Measurements from ENCODE around the gene NPHS2.

NPHS2 gene

GRCh38 chr1:179587336-179587735 is 11.6 kb upstream of the NPHS2 start:
- Histone ChIP-seq H3K4me1 (ENCODE audit: control insufficient read depth, insufficient read depth, low read length) (no peaks in the 10 kb centered on the region), H3K27me3 (ENCODE audit: control insufficient read depth in 1 of 2, insufficient read depth in 2 of 2, low read length in 2 of 2) (peaks cover 21 to 26% of the 10 kb centered on the region in 2 donors), H3K27ac (ENCODE audit: low read length) (no peak overlapping the region), H3K4me3 (ENCODE audit: low read length in 2 of 2) (no peak overlapping the region), H3K9me3 (ENCODE audit: control insufficient read depth in 2 of 2, low read length in 2 of 2) (no peaks in the 10 kb centered on the region), H3K9ac (ENCODE audit: low read length in 2 of 2) (no peak overlapping the region), H3K36me3 (ENCODE audit: control insufficient read depth in 2 of 2, insufficient read depth in 2 of 2, low read length in 2 of 2) (no peaks in the 10 kb centered on the region)

- Histone ChIP-seq H3K9ac (ENCODE audit: low read length in 2 of 2) (no peak overlapping the region), H3K27ac (ENCODE audit: low read length) (no peak overlapping the region)
These were observed 10.5 kb upstream of the NPHS2 start for GRCh38 chr1:179586107-179586823.

GRCh38 chr1:179583771-179584320 is 8.1 kb upstream of the NPHS2 start:
- H3K4me3 ChIP-seq (ENCODE audit: low read length in 2 of 2): no peak overlapping the region
- no peaks in the 10 kb centered on the region for H3K36me3 ChIP-seq (ENCODE audit: control insufficient read depth in 2 of 2, insufficient read depth in 2 of 2, low read length in 2 of 2)
- H3K4me1 ChIP-seq (ENCODE audit: control insufficient read depth, insufficient read depth, low read length): no peaks in the 10 kb centered on the region
- H3K27me3 ChIP-seq (ENCODE audit: control insufficient read depth in 1 of 2, insufficient read depth in 2 of 2, low read length in 2 of 2): peaks cover 10 to 20% of the 10 kb centered on the region in 2 donors
- no peak overlapping the region for H3K27ac ChIP-seq (ENCODE audit: low read length)
- H3K9me3 ChIP-seq (ENCODE audit: control insufficient read depth in 2 of 2, low read length in 2 of 2): no peaks in the 10 kb centered on the region
- H3K9ac ChIP-seq (ENCODE audit: low read length in 2 of 2): no peak overlapping the region

More at GRCh38 chr1:179586107-179586823, 10.5 kb upstream of the NPHS2 start:
- peaks cover 14 to 24% of the 10 kb centered on the region in 2 donors for H3K27me3 ChIP-seq (ENCODE audit: control insufficient read depth in 1 of 2, insufficient read depth in 2 of 2, low read length in 2 of 2)
- no peaks in the 10 kb centered on the region for H3K9me3 ChIP-seq (ENCODE audit: control insufficient read depth in 2 of 2, low read length in 2 of 2)
- H3K36me3 ChIP-seq (ENCODE audit: control insufficient read depth in 2 of 2, insufficient read depth in 2 of 2, low read length in 2 of 2): no peaks in the 10 kb centered on the region
- peak overlapping the region; percentile 23 to 64 for H3K4me3 ChIP-seq (ENCODE audit: low read length in 2 of 2)
- no peaks in the 10 kb centered on the region for H3K4me1 ChIP-seq (ENCODE audit: control insufficient read depth, insufficient read depth, low read length)

- Histone ChIP-seq H3K4me1 (ENCODE audit: control insufficient read depth, insufficient read depth, low read length) (no peaks in the 10 kb centered on the region), H3K9me3 (ENCODE audit: control insufficient read depth in 2 of 2, low read length in 2 of 2) (no peaks in the 10 kb centered on the region), H3K4me3 (ENCODE audit: low read length in 2 of 2) (no peak overlapping the region), H3K36me3 (ENCODE audit: control insufficient read depth in 2 of 2, insufficient read depth in 2 of 2, low read length in 2 of 2) (no peaks in the 10 kb centered on the region), H3K27me3 (ENCODE audit: control insufficient read depth in 1 of 2, insufficient read depth in 2 of 2, low read length in 2 of 2) (peaks cover 15 to 37% of the 10 kb centered on the region in 2 donors), H3K9ac (ENCODE audit: low read length in 2 of 2) (no peak overlapping the region), H3K27ac (ENCODE audit: low read length) (no peak overlapping the region)
These were observed 761 bp upstream of the NPHS2 start for GRCh38 chr1:179576509-179576908.

- Histone ChIP-seq H3K9me3 (ENCODE audit: control insufficient read depth in 2 of 2, low read length in 2 of 2) (no peaks in the 10 kb centered on the region), H3K27me3 (ENCODE audit: control insufficient read depth in 1 of 2, insufficient read depth in 2 of 2, low read length in 2 of 2) (peaks cover 0 to 2% of the 10 kb centered on the region in 2 donors), H3K4me1 (ENCODE audit: control insufficient read depth, insufficient read depth, low read length) (no peaks in the 10 kb centered on the region), H3K36me3 (ENCODE audit: control insufficient read depth in 2 of 2, insufficient read depth in 2 of 2, low read length in 2 of 2) (no peaks in the 10 kb centered on the region), H3K4me3 (ENCODE audit: low read length in 2 of 2) (no peak overlapping the region), H3K9ac (ENCODE audit: low read length in 2 of 2) (no peak overlapping the region), H3K27ac (ENCODE audit: low read length) (no peak overlapping the region)
These were observed 17.7 kb downstream of the NPHS2 start for GRCh38 chr1:179558078-179558477.

- Histone ChIP-seq H3K9me3 (ENCODE audit: control insufficient read depth in 2 of 2, low read length in 2 of 2) (no peaks in the 10 kb centered on the region), H3K27ac (ENCODE audit: low read length) (no peak overlapping the region), H3K27me3 (ENCODE audit: control insufficient read depth in 1 of 2, insufficient read depth in 2 of 2, low read length in 2 of 2) (no peaks in the 10 kb centered on the region), H3K4me1 (ENCODE audit: control insufficient read depth, insufficient read depth, low read length) (no peaks in the 10 kb centered on the region), H3K9ac (ENCODE audit: low read length in 2 of 2) (no peak overlapping the region), H3K36me3 (ENCODE audit: control insufficient read depth in 2 of 2, insufficient read depth in 2 of 2, low read length in 2 of 2) (no peaks in the 10 kb centered on the region), H3K4me3 (ENCODE audit: low read length in 2 of 2) (no peak overlapping the region)
These were observed 21.3 kb downstream of the NPHS2 start for GRCh38 chr1:179554427-179554826.

- Histone ChIP-seq H3K9ac (ENCODE audit: low read length in 2 of 2) (no peak overlapping the region), H3K27me3 (ENCODE audit: control insufficient read depth in 1 of 2, insufficient read depth in 2 of 2, low read length in 2 of 2) (no peaks in the 10 kb centered on the region), H3K4me1 (ENCODE audit: control insufficient read depth, insufficient read depth, low read length) (no peaks in the 10 kb centered on the region), H3K36me3 (ENCODE audit: control insufficient read depth in 2 of 2, insufficient read depth in 2 of 2, low read length in 2 of 2) (no peaks in the 10 kb centered on the region), H3K9me3 (ENCODE audit: control insufficient read depth in 2 of 2, low read length in 2 of 2) (no peaks in the 10 kb centered on the region), H3K4me3 (ENCODE audit: low read length in 2 of 2) (no peak overlapping the region), H3K27ac (ENCODE audit: low read length) (no peak overlapping the region)
These were observed 24.7 kb downstream of the NPHS2 start for GRCh38 chr1:179550746-179551682.

GRCh38 chr1:179549368-179549700 is 26.4 kb downstream of the NPHS2 start:
- Histone ChIP-seq H3K9ac (ENCODE audit: low read length in 2 of 2) (no peak overlapping the region), H3K4me3 (ENCODE audit: low read length in 2 of 2) (no peak overlapping the region), H3K36me3 (ENCODE audit: control insufficient read depth in 2 of 2, insufficient read depth in 2 of 2, low read length in 2 of 2) (no peaks in the 10 kb centered on the region), H3K27me3 (ENCODE audit: control insufficient read depth in 1 of 2, insufficient read depth in 2 of 2, low read length in 2 of 2) (no peaks in the 10 kb centered on the region), H3K27ac (ENCODE audit: low read length) (no peak overlapping the region), H3K4me1 (ENCODE audit: control insufficient read depth, insufficient read depth, low read length) (no peaks in the 10 kb centered on the region), H3K9me3 (ENCODE audit: control insufficient read depth in 2 of 2, low read length in 2 of 2) (no peaks in the 10 kb centered on the region)

GRCh38 chr1:179548666-179549367 is 26.9 kb downstream of the NPHS2 start:
- no peak overlapping the region for H3K9ac ChIP-seq (ENCODE audit: low read length in 2 of 2)
- H3K4me3 ChIP-seq (ENCODE audit: low read length in 2 of 2): no peak overlapping the region
- no peaks in the 10 kb centered on the region for H3K4me1 ChIP-seq (ENCODE audit: control insufficient read depth, insufficient read depth, low read length)
- H3K36me3 ChIP-seq (ENCODE audit: control insufficient read depth in 2 of 2, insufficient read depth in 2 of 2, low read length in 2 of 2): no peaks in the 10 kb centered on the region
- no peak overlapping the region for H3K27ac ChIP-seq (ENCODE audit: low read length)
- H3K9me3 ChIP-seq (ENCODE audit: control insufficient read depth in 2 of 2, low read length in 2 of 2): no peaks in the 10 kb centered on the region
- no peaks in the 10 kb centered on the region for H3K27me3 ChIP-seq (ENCODE audit: control insufficient read depth in 1 of 2, insufficient read depth in 2 of 2, low read length in 2 of 2)

GRCh38 chr1:179547021-179547535 is 28.7 kb downstream of the NPHS2 start:
- H3K27ac ChIP-seq (ENCODE audit: low read length): no peak overlapping the region
- H3K27me3 ChIP-seq (ENCODE audit: control insufficient read depth in 1 of 2, insufficient read depth in 2 of 2, low read length in 2 of 2): no peaks in the 10 kb centered on the region
- H3K36me3 ChIP-seq (ENCODE audit: control insufficient read depth in 2 of 2, insufficient read depth in 2 of 2, low read length in 2 of 2): no peaks in the 10 kb centered on the region
- no peaks in the 10 kb centered on the region for H3K9me3 ChIP-seq (ENCODE audit: control insufficient read depth in 2 of 2, low read length in 2 of 2)
- no peaks in the 10 kb centered on the region for H3K4me1 ChIP-seq (ENCODE audit: control insufficient read depth, insufficient read depth, low read length)
- no peak overlapping the region for H3K9ac ChIP-seq (ENCODE audit: low read length in 2 of 2)
- no peak overlapping the region for H3K4me3 ChIP-seq (ENCODE audit: low read length in 2 of 2)

Measured in stomach smooth muscle (tissue), 2 donors.